Cardiac septum (tissue), 1 donor: ENCODE results near the gene SSUH2. TPM values are rescaled to one million over a fixed set of nuclear protein-coding genes. Genes with fewer than 3 reads are reported as not detected.

Experiments
- DNase-seq: peaks from one replicate; pipeline ENCODE4 v3.0.0-alpha.2; 2020; ENCODE audit warnings: low spot score
- intact Hi-C: fragments of 100-400 bp; cut with DNase I; formaldehyde crosslinking; loops from one replicate; pipeline ENCODE4 v1.14.0; 2022
- total RNA-seq: library from RNA; stranded (reverse); fragmentation: NEBNext Ultra II Directional; extraction: Animal tissue kit (Norgen Biotek cat#: 25700); gene quantifications from one replicate; pipeline ENCODE4 v1.2.1, GENCODE V29; 2021
- donor health status: DM: no; HTN: no; CAD: no.

SSUH2 gene
- total RNA-seq, 1 donor from 2014 or later, result 2.4 TPM

GRCh38 chr3:8622873-8623691 lies 21.5 kb downstream of the SSUH2 start:
- DNase-seq, result peak; percentile 85
- intact Hi-C loops, result loop anchor here (1.0 kb wide), 1 partner anchor 181 kb away; no protein-coding TSS in a partner anchor

DNA sequence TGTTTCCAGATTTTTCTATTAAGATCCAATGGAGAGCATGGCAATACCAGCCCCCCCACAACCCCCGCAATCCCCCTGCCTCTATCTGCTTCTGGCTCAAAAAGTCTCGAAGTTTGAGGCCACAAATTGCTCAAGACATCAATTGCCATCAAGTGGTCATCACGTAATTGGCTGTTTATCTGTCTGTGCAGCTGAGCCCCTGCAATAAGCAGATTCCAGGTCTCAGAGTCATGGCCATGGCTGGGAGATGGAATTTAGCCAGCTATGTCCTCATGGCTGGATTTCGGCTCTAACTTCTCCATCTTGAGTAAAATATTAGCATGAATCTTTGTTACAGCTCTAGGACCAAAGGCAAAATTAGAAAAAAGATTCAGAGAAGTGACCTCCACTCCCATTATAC lies 22.7 kb downstream of the SSUH2 start:
- DNase-seq, result peak; percentile 33
- intact Hi-C loops, result loop anchor here (1.0 kb wide), 1 partner anchor 180 kb away; no protein-coding TSS in a partner anchor

- peak; percentile 55 for DNase-seq
- intact Hi-C loops, result no loop called here
These were observed 23.5 kb downstream of the SSUH2 start for GRCh38 chr3:8621141-8621540.

- intact Hi-C loops, result no loop called here
- no peak for DNase-seq
These were observed 25.1 kb downstream of the SSUH2 start for GRCh38 chr3:8619548-8619947.

GRCh38 chr3:8618950-8619349 lies 25.6 kb downstream of the SSUH2 start:
- intact Hi-C loops, result no loop called here
- DNase-seq, result peak; percentile 61

GRCh38 chr3:8617921-8618320 lies 26.7 kb downstream of the SSUH2 start:
- DNase-seq, result peak; percentile 68
- intact Hi-C loops, result no loop called here

DNA sequence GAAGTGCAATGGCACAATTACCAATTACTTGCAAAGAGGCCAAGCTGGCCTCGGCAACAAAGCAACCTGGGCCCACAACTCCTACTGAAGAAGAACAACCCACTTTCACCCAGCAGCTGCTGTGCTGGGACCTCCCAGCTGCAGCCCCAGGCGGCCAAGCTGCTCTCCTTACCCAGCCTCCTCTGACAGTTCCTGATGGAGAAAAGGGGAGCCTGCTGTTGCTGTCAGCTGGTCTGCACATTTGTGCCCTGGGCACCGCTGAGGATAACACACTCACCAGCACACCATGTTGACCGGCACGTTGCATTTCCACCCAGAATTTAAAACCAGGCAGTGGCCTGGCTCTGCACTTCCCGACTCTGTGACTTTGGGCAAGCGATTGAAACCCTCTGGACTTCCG lies 33.6 kb downstream of the SSUH2 start:
- intact Hi-C loops, result no loop called here
- DNase-seq, result peak; percentile 65

DNA sequence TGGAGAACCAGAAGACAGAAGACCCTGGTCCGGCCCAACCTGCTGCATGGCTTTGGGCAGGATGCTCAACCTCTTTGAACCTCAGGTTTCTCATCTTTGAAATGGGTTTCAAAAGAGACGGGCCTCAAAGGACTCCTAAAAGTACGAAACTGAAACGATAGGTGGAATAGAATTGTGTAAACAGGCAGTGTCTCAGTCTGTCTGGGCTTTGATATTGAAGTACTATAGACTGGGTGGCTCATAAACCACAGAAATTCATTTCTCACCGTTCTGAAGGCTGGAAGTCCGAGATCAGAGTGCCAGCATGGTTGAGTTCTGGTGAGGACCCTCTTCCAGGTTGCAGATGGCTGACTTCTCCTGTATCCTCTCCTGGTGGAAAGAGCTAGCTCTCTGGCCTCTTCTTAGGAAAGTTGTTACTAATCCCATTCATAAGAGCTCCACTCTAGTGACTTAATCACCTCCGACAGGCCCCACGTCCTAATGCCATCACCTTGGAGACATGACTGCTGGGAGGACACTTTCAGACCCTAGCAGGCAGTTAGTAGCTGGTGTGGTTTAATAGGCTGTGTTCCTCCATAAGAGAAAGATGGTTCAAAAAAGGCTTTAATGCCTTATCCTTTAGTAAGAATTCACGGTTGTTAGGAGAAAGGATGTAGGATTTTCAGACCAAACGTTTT lies 35.7 kb downstream of the SSUH2 start:
- DNase-seq, result peak; percentile 10
- intact Hi-C loops, result no loop called here

GRCh38 chr3:8608041-8608790 lies 36.4 kb downstream of the SSUH2 start:
- peak; percentile 66 for DNase-seq
- intact Hi-C loops, result no loop called here

GRCh38 chr3:8607234-8608040 lies 37.2 kb downstream of the SSUH2 start:
- intact Hi-C loops, result loop anchor here (1.0 to 2.0 kb wide), 2 partner anchors 125 to 165 kb away; no protein-coding TSS in a partner anchor
- peak; percentile 83 for DNase-seq

- intact Hi-C loops, result loop anchor here (1.0 to 2.0 kb wide), 2 partner anchors 124 to 164 kb away; no protein-coding TSS in a partner anchor
- DNase-seq, result no peak
These were observed 37.8 kb downstream of the SSUH2 start for GRCh38 chr3:8606701-8607231.

- no peak for DNase-seq
- intact Hi-C loops, result no loop called here
These were observed 39.6 kb downstream of the SSUH2 start for GRCh38 chr3:8604988-8605387.

DNA sequence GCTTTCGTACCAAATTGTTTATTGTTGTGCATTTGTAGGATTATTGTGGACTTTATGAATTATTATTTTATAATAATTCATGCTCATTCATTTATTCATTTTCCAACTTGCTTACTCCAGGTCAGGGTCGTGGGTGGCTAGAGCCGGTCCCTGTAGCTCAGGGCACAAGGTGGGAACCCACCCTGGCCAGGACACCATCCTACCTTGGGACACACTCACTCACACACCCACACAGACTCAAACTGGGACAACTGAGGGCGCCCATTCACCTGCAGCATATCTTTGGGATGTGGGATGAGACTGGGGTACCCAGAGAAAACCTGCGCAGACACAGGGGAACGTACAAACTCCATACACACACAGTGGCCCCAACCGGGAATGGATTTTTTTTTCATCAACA lies 40.6 kb downstream of the SSUH2 start:
- no peak for DNase-seq
- intact Hi-C loops, result no loop called here

DNA sequence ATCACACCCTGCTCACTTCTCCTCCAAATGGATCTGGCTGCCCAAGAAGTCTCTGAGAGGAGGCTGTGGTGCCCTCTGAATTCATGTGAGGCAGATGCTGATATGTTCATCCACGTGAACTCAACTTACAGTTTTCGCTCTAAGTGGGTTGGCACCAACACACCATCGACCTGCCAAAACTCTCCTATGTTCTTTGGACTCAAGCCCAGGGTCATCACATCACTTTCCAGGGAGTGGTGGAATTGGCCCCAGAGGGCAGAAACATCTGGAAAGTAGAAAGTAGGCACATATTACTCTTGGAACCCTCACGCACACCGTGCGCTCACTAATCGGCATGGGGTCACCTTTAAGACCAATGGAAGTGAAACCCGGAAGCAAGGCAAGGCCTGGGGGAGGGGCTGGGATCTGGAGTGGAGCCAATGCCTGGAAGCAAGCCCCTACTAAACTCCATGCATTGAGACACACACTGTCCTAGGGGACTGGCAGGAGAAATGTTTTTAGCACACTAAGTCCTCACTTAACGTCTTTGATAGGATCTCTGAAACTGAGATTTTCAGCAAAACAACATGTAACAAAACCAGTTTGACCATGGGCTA lies 41.4 kb downstream of the SSUH2 start:
- intact Hi-C loops, result no loop called here

DNA sequence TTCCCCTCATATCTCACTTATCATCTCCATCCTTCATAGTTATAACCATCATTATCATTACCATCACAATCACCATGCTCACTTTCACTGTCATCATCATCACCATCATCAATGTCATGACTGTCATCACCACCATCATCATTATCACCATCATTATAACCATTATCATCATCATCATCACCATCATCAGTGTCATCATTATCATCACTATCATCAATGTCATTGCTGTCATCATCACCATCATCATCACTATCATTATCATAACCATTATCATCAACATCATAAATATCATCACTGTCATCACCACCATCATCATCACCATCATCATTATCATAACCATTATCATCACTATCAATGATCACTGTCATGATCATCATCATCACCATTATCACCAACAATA lies 44.1 kb downstream of the SSUH2 start:
- intact Hi-C loops, result no loop called here
- DNase-seq, result no peak

More for the DNA sequence above, 41.4 kb downstream of the SSUH2 start:
- DNase-seq, result no peak

DNA sequence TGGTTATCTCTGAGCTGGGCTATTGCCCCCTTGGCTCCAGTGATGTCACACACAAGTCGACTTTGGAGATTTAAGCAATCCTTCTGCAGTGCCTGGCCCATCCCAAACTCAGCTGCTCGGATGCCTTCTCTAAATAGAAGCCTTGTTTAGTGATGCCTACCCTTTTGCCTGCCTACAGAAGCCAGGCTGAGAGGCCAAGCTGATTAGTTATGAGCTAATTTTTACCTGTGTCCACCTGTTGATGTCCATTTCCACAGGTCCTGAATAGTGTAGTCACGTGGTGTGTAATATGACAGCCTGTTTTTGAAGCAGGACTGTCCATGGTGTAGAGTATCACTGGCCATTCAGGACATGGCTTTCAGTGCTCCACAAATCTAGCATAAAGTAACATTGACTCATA lies 45.5 kb downstream of the SSUH2 start:
- intact Hi-C loops, result no loop called here
- no peak for DNase-seq

DNA sequence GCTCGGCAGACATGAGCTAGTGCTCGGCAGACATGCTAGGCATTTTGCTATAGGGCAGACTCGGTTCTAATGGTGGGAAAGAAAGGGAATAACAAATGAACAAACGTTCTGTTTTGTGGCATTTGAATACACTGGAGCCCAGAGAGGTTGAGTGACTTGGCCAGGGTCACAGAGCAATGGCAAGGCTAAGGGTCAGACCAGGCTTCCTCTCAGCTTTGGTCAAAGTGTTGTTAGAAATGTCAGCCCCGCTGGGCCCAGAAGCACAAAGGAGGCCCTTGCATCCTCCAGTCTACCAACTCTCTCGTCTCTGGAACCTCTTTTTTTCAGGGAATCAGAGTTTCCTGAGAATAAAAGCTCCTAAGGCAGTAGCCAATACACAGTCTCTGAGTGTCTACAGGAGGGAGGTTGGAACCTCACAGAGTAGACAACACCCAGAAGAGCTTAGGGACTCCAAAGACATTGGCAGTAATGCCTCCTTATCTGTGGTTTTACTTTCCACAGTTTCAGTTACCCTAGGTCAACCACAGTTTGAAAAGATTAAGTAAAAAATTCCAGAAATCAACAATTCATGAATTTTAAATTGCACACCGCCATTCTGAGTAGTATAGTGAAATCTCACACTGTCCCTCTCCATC lies 47.3 kb downstream of the SSUH2 start:
- intact Hi-C loops, result no loop called here
- no peak for DNase-seq
